Activated naive CD4-positive, alpha-beta T cell treated with anti-CD3 and anti-CD28 coated beads, Interleukin-2, amount 50 U/mL, for 16 hours (primary cell): ENCODE measurements around the gene BCAS3.
"Not testable (repeated sequence)": the region's sequence is repeated elsewhere in the genome, so short reads cannot be mapped to it uniquely, and the experiment has no call there.

Source experiments
- DNase-seq: peaks from one replicate; pipeline ENCODE4 v3.0.0-alpha.2; 2020

Gene BCAS3

DNA sequence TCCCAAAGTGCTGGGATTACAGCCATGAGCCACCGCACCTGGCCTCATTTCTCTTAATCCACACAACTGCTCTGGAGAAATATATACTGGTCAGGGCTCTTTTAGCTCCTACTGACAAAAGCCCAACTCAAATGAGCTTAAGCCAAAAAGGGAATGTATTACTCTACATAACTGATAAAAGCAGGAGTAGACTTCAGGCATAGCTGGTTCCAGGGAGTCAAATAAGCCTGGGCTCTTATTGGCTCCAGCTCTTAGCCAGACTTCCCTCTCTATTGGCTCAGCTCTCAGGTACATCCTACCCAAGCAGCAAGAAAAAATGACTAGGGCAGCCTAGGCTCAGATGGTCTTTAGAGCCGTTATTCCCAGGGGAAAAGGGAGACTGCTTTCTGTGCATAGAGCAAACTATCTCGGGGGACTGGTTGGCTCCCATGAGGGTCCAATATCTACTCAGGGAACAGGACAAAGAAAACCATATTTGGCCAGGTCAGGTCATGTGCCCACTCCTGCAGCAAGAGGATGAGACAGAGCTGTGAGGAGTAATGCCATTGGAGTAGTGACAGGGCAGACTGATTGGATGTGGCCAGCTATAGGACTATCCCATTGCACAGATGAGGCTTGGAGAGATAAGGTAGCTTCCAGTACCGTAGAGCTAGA lies 743.2 kb downstream of the BCAS3 start:
- DNase-seq, result no peak

DNA sequence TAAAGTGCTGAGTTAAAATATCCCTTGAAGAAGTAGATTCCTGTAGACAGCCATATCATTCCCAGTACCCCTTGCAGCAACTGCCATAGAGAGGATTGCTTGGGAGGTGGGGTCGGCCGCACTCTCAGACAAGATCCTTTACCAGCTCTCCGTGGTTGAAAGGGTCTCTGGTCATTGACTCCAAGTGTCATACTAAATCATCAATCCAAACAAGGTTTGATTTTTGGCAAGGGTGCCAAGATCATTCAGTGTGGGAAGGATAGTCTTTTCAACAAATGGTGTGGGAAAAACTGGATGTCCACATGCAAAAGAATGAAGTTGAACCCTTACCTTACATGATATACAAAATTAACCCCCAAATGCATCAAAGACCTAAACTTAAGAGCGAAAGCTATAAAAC lies 743.8 kb downstream of the BCAS3 start:
- no peak for DNase-seq

DNA sequence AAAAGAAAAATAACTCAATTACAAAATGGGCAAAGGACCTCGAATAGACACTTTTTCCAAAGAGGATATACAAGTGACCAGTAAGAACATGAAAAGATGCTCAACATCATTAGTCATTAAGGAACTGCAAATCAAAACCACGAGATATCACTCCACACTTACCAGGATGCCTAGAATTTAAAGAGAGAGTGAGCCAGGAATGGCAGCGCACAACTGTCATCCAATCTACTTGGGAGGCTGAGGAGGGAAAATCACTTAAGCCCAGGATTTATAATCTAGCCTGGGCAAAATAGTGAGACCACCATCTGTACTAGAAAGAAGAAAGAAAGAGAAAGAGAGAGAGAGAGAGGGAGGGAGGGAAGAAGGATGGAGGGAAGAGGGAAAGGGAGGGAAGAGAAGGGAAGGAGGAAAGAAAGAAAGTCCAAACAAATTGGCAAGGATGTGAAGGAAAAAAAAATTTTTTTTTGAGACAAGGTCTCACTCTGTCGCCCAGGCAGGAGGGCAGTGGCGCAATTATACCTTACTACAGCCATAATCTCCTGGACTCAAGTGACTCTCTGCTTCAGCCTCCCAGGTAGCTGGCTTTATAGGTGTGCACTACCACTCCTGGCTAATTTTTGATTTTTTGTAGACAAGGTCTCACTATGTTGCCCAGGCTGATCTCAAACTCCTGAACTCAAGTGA lies 744.6 kb downstream of the BCAS3 start:
- no peak for DNase-seq

DNA sequence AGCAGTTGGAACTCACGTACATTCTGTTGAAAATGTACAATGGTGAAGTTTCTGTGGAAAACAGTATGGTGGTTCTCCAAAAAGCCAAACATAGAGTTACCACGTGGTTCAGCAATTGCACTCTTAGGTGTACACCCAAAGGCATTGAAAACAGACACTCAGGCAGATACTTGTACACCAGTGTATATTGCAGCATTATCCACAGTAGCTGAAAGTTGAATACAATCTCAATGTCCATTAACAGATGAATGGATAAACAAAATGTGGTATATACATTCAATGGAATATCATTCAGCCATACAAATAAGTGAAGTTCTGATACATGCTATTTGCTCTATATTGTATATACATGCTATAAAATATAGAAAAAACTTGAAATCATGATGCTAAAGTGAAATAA lies 745.2 kb downstream of the BCAS3 start:
- DNase-seq, result no peak

DNA sequence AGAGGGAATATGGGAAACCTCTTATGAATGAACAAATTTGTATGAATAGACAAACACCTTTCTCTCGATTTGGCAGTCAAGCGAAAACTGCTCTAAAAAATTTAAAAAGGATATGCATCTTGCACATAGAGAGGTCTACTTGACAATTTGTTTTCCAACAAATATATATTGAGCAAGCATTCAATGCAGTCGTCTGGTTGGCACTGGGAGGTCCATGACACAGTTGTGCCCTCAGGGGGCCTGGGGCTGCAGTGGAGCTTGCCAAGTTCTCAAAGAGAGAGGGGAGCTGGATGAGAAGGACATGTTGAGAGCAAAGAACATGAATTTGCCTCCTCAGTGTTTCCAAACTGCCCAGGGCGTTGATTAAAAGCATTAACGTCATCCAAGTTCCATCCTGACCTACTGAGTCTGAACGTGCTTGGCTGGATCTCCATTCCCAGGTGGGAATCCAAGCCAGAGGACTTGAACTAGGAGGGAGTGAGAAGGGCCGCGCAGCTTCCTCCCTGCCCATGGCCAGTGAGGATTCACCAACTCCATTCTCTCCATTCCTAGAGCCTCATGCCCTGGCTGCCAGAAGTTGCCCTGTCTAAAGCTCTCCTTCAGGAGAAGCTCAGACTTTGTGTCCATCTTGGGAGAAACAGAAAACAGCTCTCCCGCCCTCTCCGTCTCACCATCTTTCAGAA lies 746.5 kb downstream of the BCAS3 start:
- DNase-seq, result no peak

DNA sequence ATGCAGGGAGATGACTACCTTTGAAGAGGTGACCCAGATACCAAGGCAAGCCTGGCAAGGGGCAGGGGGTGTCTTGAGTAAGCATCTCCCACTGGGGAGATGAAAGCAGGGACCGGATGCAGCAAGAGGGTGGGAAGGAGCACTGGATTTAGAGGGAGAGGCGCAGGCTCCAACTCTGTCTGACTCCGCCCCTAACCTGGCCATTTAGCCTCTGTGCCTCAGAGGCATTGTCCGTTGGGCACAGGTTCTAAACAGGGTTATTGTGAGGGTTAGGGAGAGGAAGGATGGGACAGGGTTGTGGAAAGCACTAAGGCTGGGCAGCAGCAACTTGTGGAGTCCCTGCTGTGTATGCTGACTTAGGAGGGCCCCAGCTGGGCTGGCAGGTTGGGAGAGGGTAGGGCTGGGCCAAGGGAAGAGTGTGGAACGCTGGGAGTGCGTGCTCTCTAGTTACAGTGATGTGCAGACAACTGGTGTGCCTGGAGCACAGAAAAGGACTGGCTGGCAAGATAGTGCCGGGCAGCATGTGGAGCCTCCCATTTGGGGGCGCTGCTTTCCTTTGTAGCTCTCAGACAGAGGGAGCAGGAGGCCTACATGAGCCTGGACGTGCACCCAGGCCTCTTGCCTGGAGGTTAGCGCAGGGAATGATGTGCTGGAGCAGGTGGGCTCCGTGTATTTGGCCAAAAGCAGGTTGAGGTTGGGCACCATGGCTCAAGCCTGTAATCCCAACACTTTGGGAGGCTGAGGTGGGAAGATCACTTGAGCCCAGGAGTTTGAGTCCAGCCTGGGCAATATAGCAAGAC lies 748.2 kb downstream of the BCAS3 start:
- no peak for DNase-seq

DNA sequence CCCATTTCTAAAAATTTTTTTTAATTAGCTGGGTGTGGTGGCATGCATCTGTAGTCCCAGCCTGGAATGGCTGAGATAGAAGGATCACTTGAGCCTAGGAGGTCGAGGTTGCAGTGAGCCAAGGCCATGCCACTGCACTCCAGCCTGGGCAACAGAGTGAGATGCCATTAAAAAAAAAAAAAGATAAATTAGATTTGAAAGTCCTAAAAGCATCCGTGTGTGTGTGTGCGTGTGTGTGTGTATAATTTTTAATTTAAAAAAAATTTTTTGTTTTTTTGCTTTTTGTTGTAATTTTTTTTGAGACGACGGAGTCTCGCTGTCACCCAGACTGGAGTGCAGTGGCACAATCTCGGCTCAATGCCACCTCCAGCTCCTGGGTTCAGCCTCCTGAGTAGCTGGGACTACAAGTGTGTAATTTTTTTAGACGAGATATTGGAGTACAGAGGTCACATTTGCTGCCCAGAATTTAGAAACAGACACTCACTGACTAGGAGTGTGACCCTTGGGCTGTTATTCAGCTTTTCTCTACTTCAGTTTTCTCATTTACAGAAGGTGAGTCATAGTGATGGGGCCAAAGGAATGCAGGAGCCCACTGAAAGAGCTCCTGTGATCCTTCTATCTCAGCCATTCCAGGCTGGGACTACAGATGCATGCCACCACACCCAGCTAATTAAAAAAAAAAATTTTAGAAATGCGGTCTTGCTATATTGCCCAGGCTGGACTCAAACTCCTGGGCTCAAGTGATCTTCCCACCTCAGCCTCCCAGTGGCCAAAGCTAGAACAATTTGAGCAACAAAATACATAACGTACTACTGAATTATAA lies 749.0 kb downstream of the BCAS3 start:
- DNase-seq, result no peak

DNA sequence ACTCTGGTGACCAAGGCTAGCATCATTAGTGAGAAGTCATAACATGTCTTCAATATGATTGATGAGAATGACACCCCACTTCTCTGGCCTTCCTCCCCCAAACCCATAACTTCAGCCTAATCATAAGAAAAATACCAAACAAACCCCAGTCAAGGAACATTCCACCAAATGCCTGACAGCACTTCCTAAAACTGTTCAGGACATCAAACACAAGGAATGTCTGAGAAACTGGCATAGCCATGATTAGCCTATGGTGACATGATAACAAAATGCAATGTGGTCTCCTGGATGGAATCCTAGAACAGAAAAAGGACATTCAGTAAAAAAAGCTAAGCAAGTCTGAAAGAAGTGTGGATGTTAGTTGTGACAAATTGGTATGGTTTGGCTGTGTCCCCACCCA lies 749.9 kb downstream of the BCAS3 start:
- no peak for DNase-seq

DNA sequence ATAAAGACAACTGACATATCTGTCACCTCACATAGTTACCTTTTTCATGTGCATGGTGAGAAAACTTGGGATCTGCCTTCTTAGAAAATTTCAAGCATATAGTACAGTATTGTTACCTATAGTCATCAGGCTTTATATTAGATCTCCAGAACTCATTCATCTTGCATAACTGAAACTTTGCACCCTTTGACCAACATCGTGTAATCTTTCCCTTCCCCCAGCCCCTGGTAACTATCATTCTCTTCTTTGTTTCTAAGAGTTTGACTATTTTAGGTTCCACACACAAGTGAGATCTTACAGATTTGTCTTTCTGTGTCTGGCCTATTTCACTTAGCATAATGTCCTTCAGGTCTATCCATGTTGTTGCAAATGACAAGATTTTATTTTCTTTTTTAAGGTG lies 751.6 kb downstream of the BCAS3 start:
- no peak for DNase-seq

DNA sequence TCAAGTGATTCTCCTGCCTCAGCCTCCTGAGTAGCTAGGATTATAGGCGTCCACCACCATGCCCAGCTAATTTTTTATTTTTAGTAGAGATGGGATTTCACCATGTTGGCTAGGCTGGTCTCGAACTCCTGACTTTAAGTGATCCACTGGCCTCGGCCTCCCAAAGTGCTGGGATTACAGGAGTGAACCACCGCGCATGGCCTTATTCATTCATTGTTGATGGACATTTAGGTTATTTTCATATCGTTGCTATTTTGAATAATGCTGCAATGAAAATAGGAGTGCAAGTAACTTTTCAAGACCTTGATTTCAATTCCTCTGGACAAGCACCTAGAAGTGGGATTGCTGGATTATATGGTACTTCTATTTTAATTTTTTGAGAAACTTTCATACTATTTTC lies 752.2 kb downstream of the BCAS3 start:
- not testable (repeated sequence) for DNase-seq

DNA sequence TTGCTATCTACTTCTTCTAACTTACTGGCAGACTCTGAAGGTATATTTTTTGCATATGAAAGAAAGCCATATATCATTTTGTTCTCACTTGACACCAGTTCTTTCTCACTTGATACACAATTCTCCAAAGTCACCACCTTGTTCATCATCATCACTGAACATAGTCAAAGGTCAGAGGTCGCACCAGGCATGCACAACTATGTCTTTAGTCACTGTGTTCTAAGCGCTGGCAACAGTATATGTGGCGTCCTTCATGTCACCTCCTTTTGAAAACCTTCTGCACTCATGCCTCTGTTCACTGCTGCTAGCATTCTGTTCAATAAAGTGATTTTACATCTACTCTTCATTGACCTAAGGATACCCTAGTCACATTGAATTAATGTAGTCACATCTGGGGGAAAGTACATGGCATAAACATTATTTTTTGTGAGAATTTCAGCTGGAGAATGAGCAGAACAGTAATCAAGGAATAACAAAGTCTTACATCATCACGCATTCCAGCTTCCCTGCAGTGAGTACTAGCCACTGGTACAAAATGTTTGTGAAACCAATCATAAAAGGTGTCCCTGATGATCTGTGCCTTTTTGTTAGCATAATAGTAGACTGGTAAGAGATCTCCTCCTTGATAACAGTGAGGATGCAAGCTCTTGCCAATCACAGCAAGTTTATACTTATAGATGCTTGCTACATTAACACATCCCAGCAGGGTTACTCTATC lies 754.1 kb downstream of the BCAS3 start:
- DNase-seq, result no peak

DNA sequence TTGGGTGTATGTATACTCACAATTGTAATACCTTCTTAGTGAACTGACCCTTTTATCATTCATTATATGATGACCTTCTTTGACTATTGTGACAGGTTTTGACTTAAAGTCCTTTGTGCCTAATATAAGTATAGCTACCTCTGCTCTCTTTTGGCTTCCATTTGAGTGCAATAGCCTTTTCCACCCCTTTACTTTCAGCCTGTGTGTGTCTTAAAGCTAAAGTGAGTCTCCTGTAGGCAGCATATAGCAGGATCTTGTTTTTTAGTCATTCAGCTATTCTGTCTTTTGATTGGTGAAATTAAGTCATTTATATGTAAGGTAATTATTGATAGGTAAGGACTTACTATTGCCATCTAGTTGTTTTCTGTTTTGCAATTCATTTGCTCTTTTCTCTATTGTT lies 758.6 kb downstream of the BCAS3 start:
- no peak for DNase-seq

DNA sequence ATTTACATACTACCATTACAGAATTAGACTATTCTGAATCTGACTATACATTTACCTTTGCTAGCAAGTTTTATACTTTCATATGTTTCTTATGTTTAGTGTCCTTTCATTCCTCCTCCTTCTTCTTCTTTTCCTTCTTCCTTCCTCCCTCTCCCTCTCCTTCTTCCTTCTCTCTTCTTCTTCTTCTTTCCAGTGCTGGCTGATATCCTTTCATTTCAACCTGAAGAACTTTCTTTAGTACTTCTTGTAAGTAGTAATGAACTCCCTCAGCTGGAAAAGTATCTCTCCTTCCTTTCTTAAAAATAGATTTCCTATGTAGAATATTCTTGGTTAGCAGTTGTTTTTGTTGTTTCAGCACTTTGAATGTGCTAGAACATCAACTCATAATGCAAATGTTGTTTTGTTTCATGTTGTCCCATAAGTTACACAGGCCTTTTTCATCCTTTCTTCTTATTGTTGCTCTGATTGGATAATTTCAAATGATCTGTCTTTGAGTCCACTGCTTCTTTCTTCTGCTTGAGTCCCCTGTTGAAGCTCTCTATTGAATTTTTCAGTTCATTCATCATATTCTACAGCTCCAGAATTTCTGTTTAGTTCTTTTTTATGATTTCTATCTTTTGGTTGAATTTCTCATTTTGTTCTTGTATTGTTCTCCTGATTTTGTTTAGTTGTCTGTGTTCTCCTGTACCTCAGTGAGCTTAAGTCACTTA lies 759.5 kb downstream of the BCAS3 start:
- no peak for DNase-seq

DNA sequence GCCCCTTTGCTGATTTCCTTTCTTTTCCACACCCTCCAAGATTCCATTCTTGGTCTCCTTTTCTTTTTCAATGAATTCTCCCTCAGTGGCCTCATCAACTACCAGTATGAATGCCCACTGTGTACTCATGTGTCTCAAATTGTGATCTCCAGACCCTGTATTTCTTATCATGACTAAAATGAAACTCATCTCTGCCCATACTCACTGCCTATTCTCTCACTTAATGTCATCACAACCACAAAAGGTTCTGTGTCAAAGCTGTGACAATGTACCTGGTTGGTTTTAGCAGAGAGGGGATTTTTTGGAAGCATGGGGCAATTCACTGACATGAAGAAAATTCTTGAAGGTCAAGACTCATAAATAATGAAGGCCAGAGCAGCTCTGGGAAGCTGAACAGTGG lies 763.0 kb downstream of the BCAS3 start:
- DNase-seq, result no peak

DNA sequence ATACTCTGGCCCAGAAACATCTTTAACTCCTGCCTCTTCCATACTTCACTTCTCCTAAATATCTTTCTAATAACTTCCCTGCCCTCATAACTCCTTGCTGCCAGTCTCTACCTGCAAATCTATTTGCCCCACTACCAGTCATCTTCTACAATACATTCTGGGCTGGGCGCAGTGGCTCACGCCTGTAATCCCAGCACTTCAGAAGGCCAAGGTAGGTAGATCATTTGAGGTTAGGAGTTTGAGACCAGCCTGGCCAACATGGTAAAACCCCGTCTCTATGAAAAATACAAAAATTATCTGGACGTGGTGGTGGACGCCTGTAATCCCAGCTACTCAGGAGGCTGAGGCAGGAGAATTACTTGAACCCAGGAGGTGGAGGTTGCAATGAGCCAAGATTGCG lies 763.9 kb downstream of the BCAS3 start:
- DNase-seq, result not testable (repeated sequence)

DNA sequence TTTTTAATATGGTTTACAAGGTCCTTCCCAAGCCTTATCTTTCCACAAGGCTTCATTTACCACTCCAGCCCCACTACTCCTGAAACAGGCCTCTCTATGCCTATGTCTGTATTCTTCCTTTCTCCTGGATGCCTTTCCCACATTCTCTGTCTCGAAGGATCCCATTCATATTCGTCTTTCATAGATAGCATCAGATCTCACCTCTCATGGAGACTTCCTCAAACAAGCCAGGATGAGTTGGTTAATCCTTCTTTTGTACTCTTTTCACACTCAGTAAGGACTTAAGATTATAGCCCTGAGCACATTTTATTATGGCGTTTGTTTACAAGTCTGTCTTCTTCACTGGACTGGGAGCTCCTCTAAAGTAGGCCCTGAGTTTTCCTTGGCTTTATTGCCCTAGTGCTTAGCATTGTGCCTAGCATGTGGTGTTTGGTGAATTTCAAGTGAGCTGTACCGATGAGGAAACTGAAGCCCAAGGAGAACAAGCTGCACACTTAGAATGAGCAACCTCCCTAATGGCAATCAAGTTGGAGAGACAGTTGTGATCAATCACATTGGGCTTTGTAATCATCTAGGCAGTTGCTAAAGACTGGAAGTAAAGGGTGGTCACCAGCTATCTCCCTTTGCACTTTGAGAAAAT lies 764.6 kb downstream of the BCAS3 start:
- no peak for DNase-seq
